ENCODE results near the gene THEMIS.

- TF ChIP-seq CTCF (optimal IDR thresholded peaks at IDR 0.05 in 1 of 3, IDR thresholded peaks at IDR 0.05 in 1 of 3, conservative IDR thresholded peaks at IDR 0.05 in 1 of 3; ENCODE audit: extremely low read depth in 1 of 3, insufficient read depth in 2 of 3, low read length in 3 of 3) (no peak), EZH2 (IDR thresholded peaks at IDR 0.05; ENCODE audit: low read length) (no peak)
Observed at GRCh38 chr6:127893541-127893940, 7.3 kb downstream of the THEMIS start.
